PC-9 (cell line): ENCODE measurements around the gene GFOD2. TPM values are rescaled to one million over a fixed set of nuclear protein-coding genes. Genes with fewer than 3 reads are reported as not detected.

Experiments used
- BruUV-seq: library from RNA; stranded (reverse); fragments of 400-500 nt; replicated peaks from 2 replicates; lab custom pipeline; 2021; lab: Mats Ljungman, UMichigan
- CTCF ChIA-PET: fragments of 300-600 bp; sonication (Branson Sonifier 250); formaldehyde crosslinking; loops from one replicate; lab custom pipeline; 2022; ENCODE audit warnings: antibody characterized with exemption; lab: Charles Lee
- POLR2A ChIA-PET: fragments of 300-600 bp; sonication (Branson Sonifier 250); formaldehyde crosslinking; loops from one replicate; lab custom pipeline; 2022; ENCODE audit warnings: antibody characterized with exemption; ENCODE audit not compliant: unreplicated experiment; lab: Charles Lee
- DNase-seq, 2 experiments: peaks; one replicate each; pipeline versions ENCODE4 v3.0.0 to v3.0.0-alpha.2; 2015 to 2022; ENCODE audit warnings: mixed read lengths in 1 of 2
- H2AFZ ChIP-seq: fragments of 200-600 bp; sonication (generic); 2 replicates; pipeline ENCODE4 v1.8.1; 2017; ENCODE audit warnings: antibody characterized with exemption
- H3F3A ChIP-seq: fragments of 200-600 bp; sonication (generic); 2 replicates; pipeline ENCODE4 v1.8.1; 2017; ENCODE audit warnings: antibody characterized with exemption, mild to moderate bottlenecking, low read depth; ENCODE audit not compliant: insufficient read depth
- H3K27ac ChIP-seq: fragments of 200-600 bp; sonication (generic); 2 replicates; pipeline ENCODE4 v1.6.1; 2016; ENCODE audit warnings: mixed run types
- H3K27me3 ChIP-seq: fragments of 200-600 bp; sonication (generic); 2 replicates; pipeline ENCODE4 v1.6.1; 2016; ENCODE audit warnings: low read depth, mixed run types; ENCODE audit not compliant: insufficient read depth
- H3K36me3 ChIP-seq: fragments of 200-600 bp; sonication (generic); 2 replicates; pipeline ENCODE4 v1.6.1; 2016; ENCODE audit warnings: low read depth, mixed run types
- H3K4me1 ChIP-seq: fragments of 200-600 bp; sonication (generic); replicated peaks from 2 replicates; pipeline ENCODE4 v1.6.1; 2016; ENCODE audit warnings: mixed run types; ENCODE audit not compliant: insufficient read depth
- H3K4me2 ChIP-seq: fragments of 200-600 bp; sonication (generic); 2 replicates; pipeline ENCODE4 v1.6.1; 2017; ENCODE audit warnings: mixed run types
- H3K4me3 ChIP-seq: fragments of 200-600 bp; sonication (generic); 2 replicates; pipeline ENCODE4 v1.6.1; 2016; ENCODE audit warnings: mixed run types
- H3K79me2 ChIP-seq: fragments of 200-600 bp; sonication (generic); 2 replicates; pipeline ENCODE4 v1.6.1; 2017; ENCODE audit warnings: low read depth, mixed run types
- H3K9me2 ChIP-seq: fragments of 200-600 bp; sonication (generic); 2 replicates; pipeline ENCODE4 v1.8.1; 2017; ENCODE audit warnings: mild to moderate bottlenecking; ENCODE audit not compliant: insufficient read depth
- H3K9me3 ChIP-seq: fragments of 200-600 bp; sonication (generic); 2 replicates; pipeline ENCODE4 v1.8.1; 2016; ENCODE audit warnings: low read depth; ENCODE audit not compliant: insufficient read depth
- H4K20me1 ChIP-seq: fragments of 200-600 bp; sonication (generic); 2 replicates; pipeline ENCODE4 v1.8.1; 2017; ENCODE audit not compliant: insufficient read depth
- EZH2 ChIP-seq: fragments of 200-600 bp; sonication (generic); IDR thresholded peaks from 2 replicates; pipeline ENCODE4 v1.8.0; 2017; ENCODE audit warnings: antibody characterized with exemption, low read depth
- intact Hi-C: fragments of 100-400 bp; cut with micrococcal nuclease; formaldehyde crosslinking; loops from one replicate; pipeline ENCODE4 v1.10.0; 2022; ENCODE audit not compliant: unreplicated experiment
- total RNA-seq: library from RNA; stranded (reverse); gene quantifications from 2 replicates; pipeline ENCODE4 v1.2.3, GENCODE V29; 2021
- TF ChIP-seq, protein P1 (sequence below): fragments of 200-600 bp; sonication (generic); conservative IDR thresholded peaks from 2 replicates; pipeline ENCODE4 v1.6.1; 2017; ENCODE audit warnings: mixed run types, antibody characterized with exemption, mild to moderate bottlenecking, moderate library complexity

Gene GFOD2
- total RNA-seq, 1 experiment from 2014 or later: 17.6 TPM

- H3K4me2 ChIP-seq: peak overlapping the region; percentile 98
- peaks cover 24% of the 10 kb centered on the region for H3K4me1 ChIP-seq
- no peak overlapping the region for H2AFZ ChIP-seq
- BruUV-seq: no TSS peak
- ChIA-PET CTCF (no interaction called here), POLR2A (interaction anchor here (0.7 kb wide), 1 partner anchor 222 kb away, joined by 4 read pairs; no protein-coding TSS in a partner anchor)
- H3K36me3 ChIP-seq: no peaks in the 10 kb centered on the region; the same call in 1 of the 2 replicates
- H3K27ac ChIP-seq: no peak overlapping the region
- no peaks in the 10 kb centered on the region for H3K27me3 ChIP-seq
- H3K9me2 ChIP-seq: no peaks in the 10 kb centered on the region
- H3K4me3 ChIP-seq: peak overlapping the region; percentile 71; the same call in 1 of the 2 replicates
- H4K20me1 ChIP-seq: peaks cover 6% of the 10 kb centered on the region; the same call in 1 of the 2 replicates
- no peaks in the 10 kb centered on the region for H3K9me3 ChIP-seq
- no peak for TF ChIP-seq EZH2
- TF ChIP-seq, protein P1, sequence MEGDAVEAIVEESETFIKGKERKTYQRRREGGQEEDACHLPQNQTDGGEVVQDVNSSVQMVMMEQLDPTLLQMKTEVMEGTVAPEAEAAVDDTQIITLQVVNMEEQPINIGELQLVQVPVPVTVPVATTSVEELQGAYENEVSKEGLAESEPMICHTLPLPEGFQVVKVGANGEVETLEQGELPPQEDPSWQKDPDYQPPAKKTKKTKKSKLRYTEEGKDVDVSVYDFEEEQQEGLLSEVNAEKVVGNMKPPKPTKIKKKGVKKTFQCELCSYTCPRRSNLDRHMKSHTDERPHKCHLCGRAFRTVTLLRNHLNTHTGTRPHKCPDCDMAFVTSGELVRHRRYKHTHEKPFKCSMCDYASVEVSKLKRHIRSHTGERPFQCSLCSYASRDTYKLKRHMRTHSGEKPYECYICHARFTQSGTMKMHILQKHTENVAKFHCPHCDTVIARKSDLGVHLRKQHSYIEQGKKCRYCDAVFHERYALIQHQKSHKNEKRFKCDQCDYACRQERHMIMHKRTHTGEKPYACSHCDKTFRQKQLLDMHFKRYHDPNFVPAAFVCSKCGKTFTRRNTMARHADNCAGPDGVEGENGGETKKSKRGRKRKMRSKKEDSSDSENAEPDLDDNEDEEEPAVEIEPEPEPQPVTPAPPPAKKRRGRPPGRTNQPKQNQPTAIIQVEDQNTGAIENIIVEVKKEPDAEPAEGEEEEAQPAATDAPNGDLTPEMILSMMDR: no peak
- intact Hi-C loops: loop anchor here (5.0 kb wide), 1 partner anchor 43 kb away; no protein-coding TSS in a partner anchor
- peaks cover 11% of the 10 kb centered on the region; the same call in 1 of the 2 replicates for H3F3A ChIP-seq
- DNase-seq: no peak
- peaks cover 37% of the 10 kb centered on the region for H3K79me2 ChIP-seq
Measured at GRCh38 chr16:67720236-67720635, 1.1 kb upstream of the GFOD2 start.

DNA sequence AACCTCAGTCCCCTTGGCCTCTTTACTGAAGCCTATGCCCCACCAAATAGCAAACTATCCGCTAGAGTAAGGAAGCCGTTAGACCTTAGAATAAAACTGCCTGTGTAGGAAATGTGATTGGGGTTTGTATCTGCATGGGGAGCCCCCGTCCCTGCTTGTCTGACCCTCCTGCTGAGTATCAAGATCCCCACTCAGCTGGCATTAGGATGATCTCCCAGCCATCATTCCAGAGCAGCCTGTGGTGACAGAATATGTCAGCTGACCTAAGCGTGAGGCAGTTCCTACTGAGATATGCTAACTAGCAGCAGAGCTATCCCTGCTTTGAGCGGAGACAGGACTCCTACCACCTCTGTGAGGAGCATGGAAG is 645 bp upstream of the GFOD2 start:
- peaks cover 11% of the 10 kb centered on the region; the same call in 1 of the 2 replicates for H3F3A ChIP-seq
- no peaks in the 10 kb centered on the region for H3K9me2 ChIP-seq
- H3K4me2 ChIP-seq: peak overlapping the region; percentile 98
- H3K27me3 ChIP-seq: no peaks in the 10 kb centered on the region
- intact Hi-C loops: loop anchor here (1.0 to 5.0 kb wide), 3 partner anchors 42 to 138 kb away; partner anchors contain the start of genes RANBP10 and TSNAXIP1
- peaks cover 24% of the 10 kb centered on the region for H3K4me1 ChIP-seq
- no peaks in the 10 kb centered on the region for H3K9me3 ChIP-seq
- TSS peak; percentile 96 for BruUV-seq
- no peak for TF ChIP-seq EZH2
- TF ChIP-seq, protein P1: no peak
- H3K27ac ChIP-seq: 0 out of 2 replicates have a peak overlapping the region, but pooled peaks have one; percentile 4
- peak in 1 of 2 experiments; percentile 7 for DNase-seq
- ChIA-PET POLR2A (interaction anchor here (0.5 to 0.6 kb wide), 4 partner anchors 87 to 567 kb away, joined by 3 to 7 read pairs (median 4); partner anchors contain the start of genes RANBP10 and TSNAXIP1), CTCF (interaction anchor here (0.6 to 1.2 kb wide), 3 partner anchors 97 to 199 kb away, joined by 3 to 4 read pairs (median 3); no protein-coding TSS in a partner anchor)
- peaks cover 42% of the 10 kb centered on the region for H3K79me2 ChIP-seq
- H4K20me1 ChIP-seq: peaks cover 6% of the 10 kb centered on the region; the same call in 1 of the 2 replicates
- H3K4me3 ChIP-seq: peak overlapping the region; percentile 71
- H2AFZ ChIP-seq: peak overlapping the region; percentile 89
- H3K36me3 ChIP-seq: no peaks in the 10 kb centered on the region

DNA sequence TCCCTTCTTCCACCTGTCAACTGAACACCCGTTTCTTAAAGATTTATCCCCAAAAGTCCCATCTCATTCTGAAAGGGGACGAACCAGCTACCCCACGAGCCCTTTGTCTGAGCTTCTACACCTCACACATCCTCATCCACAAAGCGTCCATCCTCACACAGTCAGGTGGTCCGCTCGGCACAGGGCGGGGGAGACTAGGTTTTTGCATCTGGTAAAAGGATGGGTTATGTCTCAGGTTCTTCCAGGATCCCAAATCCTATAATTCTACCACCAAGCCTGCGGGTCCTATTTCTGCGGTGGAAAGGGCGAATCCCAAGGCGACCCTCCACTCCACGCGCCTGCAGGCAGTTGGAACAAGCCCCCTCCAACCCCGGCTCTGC is 458 bp downstream of the GFOD2 start:
- Histone ChIP-seq H3K4me3 (peak overlapping the region; percentile 71), H3K36me3 (no peaks in the 10 kb centered on the region), H3K4me1 (peaks cover 24% of the 10 kb centered on the region), H3K27me3 (no peaks in the 10 kb centered on the region), H4K20me1 (peaks cover 6% of the 10 kb centered on the region; the same call in 1 of the 2 replicates), H3K27ac (no peak overlapping the region), H3K4me2 (peak overlapping the region; percentile 98), H3K9me2 (no peaks in the 10 kb centered on the region), H2AFZ (peak overlapping the region; percentile 89; the same call in 1 of the 2 replicates), H3F3A (peaks cover 6% of the 10 kb centered on the region; the same call in 1 of the 2 replicates), H3K9me3 (no peaks in the 10 kb centered on the region), H3K79me2 (peaks cover 51% of the 10 kb centered on the region)
- BruUV-seq: no TSS peak
- no peak for TF ChIP-seq EZH2
- POLR2A ChIA-PET: interaction anchor here (0.6 kb wide), 1 partner anchor 42 kb away, joined by 4 read pairs; no protein-coding TSS in a partner anchor
- CTCF ChIA-PET: interaction anchor here (1.0 to 1.2 kb wide), 2 partner anchors 98 to 198 kb away, joined by 3 to 4 read pairs; no protein-coding TSS in a partner anchor
- intact Hi-C loops: loop anchor here (1.0 to 5.0 kb wide), 2 partner anchors 88 to 139 kb away; partner anchors contain the start of genes RANBP10 and TSNAXIP1
- no peak for DNase-seq
